Osteocyte (in vitro differentiated cells): ENCODE measurements around the gene ANKRD63. TPM values are rescaled to one million over a fixed set of nuclear protein-coding genes. Genes with fewer than 3 reads are reported as not detected.

Experiments used
- DNase-seq: peaks from one replicate; pipeline ENCODE4 v3.0.0; 2021; ENCODE audit warnings: mixed read lengths; ENCODE audit not compliant: unreplicated experiment; ENCODE audit errors: extremely low spot score
- H3K27ac Mint-ChIP-seq: one replicate; pipeline ENCODE4 v1.8.0; 2021; ENCODE audit warnings: mild to moderate bottlenecking, mixed read lengths; ENCODE audit not compliant: unreplicated experiment
- H3K27me3 Mint-ChIP-seq: one replicate; pipeline ENCODE4 v1.8.0; 2021; ENCODE audit warnings: mixed read lengths; ENCODE audit not compliant: unreplicated experiment
- H3K36me3 Mint-ChIP-seq: one replicate; pipeline ENCODE4 v1.8.0; 2021; ENCODE audit warnings: mixed read lengths; ENCODE audit not compliant: unreplicated experiment
- H3K4me1 Mint-ChIP-seq: one replicate; pipeline ENCODE4 v1.8.0; 2021; ENCODE audit warnings: mixed read lengths; ENCODE audit not compliant: unreplicated experiment
- H3K4me3 Mint-ChIP-seq: one replicate; pipeline ENCODE4 v1.8.0; 2021; ENCODE audit warnings: mild to moderate bottlenecking, moderate library complexity, mixed read lengths; ENCODE audit not compliant: unreplicated experiment
- H3K9me3 Mint-ChIP-seq: one replicate; pipeline ENCODE4 v1.8.0; 2021; ENCODE audit warnings: mixed read lengths; ENCODE audit not compliant: unreplicated experiment
- total RNA-seq: library from RNA; stranded (reverse); gene quantifications from 2 replicates; pipeline ENCODE4 v1.2.1, GENCODE V29; 2021
- TF ChIP-seq, protein P1 (sequence below): fragments of 200-600 bp; sonication (generic); IDR thresholded peaks from 2 replicates; pipeline ENCODE4 v1.5.0; 2021; ENCODE audit warnings: antibody characterized with exemption, mild to moderate bottlenecking, moderate library complexity

ANKRD63 gene
- total RNA-seq, 1 donor from 2014 or later: 0.30 TPM

DNA sequence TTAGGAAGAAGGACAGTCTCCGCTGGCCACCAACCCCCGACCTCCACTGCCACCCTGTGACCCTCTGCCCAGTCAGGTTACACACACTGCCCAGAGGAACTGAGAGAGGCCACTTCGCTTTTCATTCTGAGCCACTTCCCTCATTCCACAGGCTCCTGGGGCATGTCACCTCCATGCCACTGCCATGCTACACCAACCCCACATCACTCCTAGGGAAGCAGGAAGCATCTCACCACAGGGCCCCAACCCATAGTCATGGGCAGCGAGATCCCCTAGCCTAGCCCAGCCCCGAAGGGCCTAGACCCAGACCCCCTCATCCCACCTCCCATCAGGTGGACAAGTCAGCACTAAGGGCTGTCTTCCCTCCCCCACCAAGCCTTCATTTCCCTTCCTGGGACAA, 23.5 kb upstream of the ANKRD63 start:
- no peaks in the 10 kb centered on the region for H3K9me3 Mint-ChIP-seq
- H3K27ac Mint-ChIP-seq: no peak overlapping the region
- no peaks in the 10 kb centered on the region for H3K36me3 Mint-ChIP-seq
- H3K4me3 Mint-ChIP-seq: no peak overlapping the region
- no peak for DNase-seq
- H3K27me3 Mint-ChIP-seq: peaks cover 17% of the 10 kb centered on the region
- TF ChIP-seq, protein P1, sequence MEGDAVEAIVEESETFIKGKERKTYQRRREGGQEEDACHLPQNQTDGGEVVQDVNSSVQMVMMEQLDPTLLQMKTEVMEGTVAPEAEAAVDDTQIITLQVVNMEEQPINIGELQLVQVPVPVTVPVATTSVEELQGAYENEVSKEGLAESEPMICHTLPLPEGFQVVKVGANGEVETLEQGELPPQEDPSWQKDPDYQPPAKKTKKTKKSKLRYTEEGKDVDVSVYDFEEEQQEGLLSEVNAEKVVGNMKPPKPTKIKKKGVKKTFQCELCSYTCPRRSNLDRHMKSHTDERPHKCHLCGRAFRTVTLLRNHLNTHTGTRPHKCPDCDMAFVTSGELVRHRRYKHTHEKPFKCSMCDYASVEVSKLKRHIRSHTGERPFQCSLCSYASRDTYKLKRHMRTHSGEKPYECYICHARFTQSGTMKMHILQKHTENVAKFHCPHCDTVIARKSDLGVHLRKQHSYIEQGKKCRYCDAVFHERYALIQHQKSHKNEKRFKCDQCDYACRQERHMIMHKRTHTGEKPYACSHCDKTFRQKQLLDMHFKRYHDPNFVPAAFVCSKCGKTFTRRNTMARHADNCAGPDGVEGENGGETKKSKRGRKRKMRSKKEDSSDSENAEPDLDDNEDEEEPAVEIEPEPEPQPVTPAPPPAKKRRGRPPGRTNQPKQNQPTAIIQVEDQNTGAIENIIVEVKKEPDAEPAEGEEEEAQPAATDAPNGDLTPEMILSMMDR: no peak
- H3K4me1 Mint-ChIP-seq: peaks cover 2% of the 10 kb centered on the region

DNA sequence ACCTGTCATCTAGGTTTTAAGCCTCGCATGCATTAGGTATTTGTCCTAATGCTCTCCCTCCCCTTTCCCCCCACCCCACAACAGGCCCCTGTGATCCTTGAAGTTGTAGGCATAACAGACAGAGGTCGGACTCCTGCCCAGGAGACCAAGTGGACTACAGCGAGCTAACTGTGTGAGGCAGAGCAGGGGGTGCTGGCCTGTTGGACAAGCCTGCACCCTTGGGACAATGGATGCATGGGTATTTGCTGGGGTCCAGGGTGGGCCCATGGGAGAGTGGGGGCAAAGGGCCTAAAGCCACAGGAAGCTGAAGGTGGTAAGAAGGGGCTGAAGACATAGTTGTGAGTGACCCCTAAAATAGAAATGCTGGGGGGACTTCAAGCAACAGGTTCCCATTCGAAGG, 22.4 kb upstream of the ANKRD63 start:
- H3K4me1 Mint-ChIP-seq: peaks cover 2% of the 10 kb centered on the region
- H3K27me3 Mint-ChIP-seq: peaks cover 14% of the 10 kb centered on the region
- no peak overlapping the region for H3K4me3 Mint-ChIP-seq
- H3K27ac Mint-ChIP-seq: no peak overlapping the region
- H3K36me3 Mint-ChIP-seq: no peaks in the 10 kb centered on the region
- TF ChIP-seq, protein P1: no peak
- no peaks in the 10 kb centered on the region for H3K9me3 Mint-ChIP-seq
- DNase-seq: no peak

DNA sequence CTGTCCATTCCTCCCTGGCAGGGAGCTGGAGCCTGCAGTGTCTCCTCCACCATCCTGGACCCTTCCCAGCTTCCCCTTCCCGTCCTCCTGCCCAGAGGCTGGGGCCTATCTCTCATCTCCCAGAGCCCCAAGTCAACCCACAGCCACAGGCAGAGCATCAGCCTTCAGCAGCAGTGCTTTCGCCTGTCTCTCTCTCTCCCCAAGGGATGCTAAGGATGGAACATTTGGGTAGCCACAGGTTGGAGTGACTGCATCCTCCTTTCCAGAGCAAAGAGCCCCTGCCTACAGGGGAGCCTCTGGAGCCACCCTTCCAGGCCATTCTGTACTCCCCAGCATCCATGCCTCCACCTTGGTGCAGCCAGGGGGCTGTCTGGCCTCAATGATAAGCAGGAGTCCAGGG, 20.7 kb upstream of the ANKRD63 start:
- TF ChIP-seq, protein P1: no peak
- no peaks in the 10 kb centered on the region for H3K36me3 Mint-ChIP-seq
- no peaks in the 10 kb centered on the region for H3K4me1 Mint-ChIP-seq
- H3K27me3 Mint-ChIP-seq: peaks cover 14% of the 10 kb centered on the region
- no peak for DNase-seq
- no peak overlapping the region for H3K4me3 Mint-ChIP-seq
- H3K27ac Mint-ChIP-seq: no peak overlapping the region
- peaks cover 7% of the 10 kb centered on the region for H3K9me3 Mint-ChIP-seq

DNA sequence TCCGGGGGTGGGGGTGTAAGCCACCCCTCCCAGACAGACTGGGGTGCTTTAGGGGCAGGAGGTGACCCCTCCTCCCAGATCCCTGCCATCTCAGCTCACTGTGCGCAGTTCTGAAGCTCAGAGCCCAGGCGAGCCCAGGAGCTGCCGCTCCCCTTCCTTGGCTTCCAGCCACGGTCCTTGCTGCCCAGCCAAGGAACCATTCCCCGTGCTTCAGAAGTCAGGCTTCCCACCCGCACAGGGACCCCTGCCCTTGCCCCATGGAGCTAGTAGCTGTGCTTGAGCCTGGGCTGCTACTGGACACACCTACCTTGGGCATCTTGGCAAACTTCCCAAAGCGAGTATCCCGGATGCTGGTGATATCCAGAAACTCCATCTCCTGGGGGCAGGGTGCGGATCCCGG, 20.1 kb upstream of the ANKRD63 start:
- TF ChIP-seq, protein P1: no peak
- Mint-ChIP-seq H3K27ac (no peak overlapping the region), H3K4me1 (no peaks in the 10 kb centered on the region), H3K36me3 (no peaks in the 10 kb centered on the region), H3K27me3 (peaks cover 14% of the 10 kb centered on the region), H3K9me3 (peaks cover 7% of the 10 kb centered on the region), H3K4me3 (no peak overlapping the region)
- DNase-seq: no peak

DNA sequence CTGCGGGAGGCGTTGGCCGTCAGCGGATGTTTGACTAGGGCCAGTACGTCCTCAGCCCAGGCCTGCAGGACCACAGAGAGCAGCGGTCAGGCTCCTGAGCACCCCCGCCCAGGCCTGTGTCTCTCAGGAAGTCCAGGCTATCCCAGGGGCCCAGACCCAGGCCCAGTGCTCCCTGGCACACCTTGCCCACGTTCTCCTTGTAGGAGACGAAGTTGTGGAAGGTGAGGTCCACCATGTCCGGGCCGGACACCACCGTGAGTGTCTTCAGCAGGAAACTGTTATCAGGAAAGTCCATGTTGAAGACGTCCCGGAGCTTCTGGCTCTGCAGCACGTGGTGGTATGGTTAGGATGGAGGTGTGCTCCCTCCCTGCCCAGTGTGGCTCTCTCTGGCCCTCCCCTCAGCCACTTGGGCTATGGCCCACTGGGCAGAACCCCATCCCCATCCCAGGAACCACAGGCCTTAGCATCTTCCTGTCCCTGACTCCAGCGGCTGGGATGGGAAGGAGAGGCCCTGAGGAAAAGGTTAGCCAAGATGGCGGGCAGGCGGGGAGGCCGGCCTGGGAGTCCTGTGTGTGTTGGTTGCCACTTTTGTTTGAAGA, 19.5 kb upstream of the ANKRD63 start:
- Mint-ChIP-seq H3K4me3 (no peak overlapping the region), H3K4me1 (no peaks in the 10 kb centered on the region), H3K36me3 (no peaks in the 10 kb centered on the region), H3K27ac (no peak overlapping the region), H3K9me3 (peaks cover 7% of the 10 kb centered on the region), H3K27me3 (peaks cover 14% of the 10 kb centered on the region)
- TF ChIP-seq, protein P1: no peak
- no peak for DNase-seq
